GM12878 (cell line): ENCODE results near the gene RORB. TPM values are rescaled to one million over a fixed set of nuclear protein-coding genes. Genes with fewer than 3 reads are reported as not detected.

ENCODE experiments used
- ATAC-seq: fragments of 200-7000 bp; cut with Tn5 transposase; 3 replicates; pipeline ENCODE4 v1.9.1; 2020; ENCODE audit warnings: mild to moderate bottlenecking, moderate library complexity
- BruUV-seq: library from RNA; stranded (reverse); fragments of 400-500 nt; replicated peaks from 2 replicates; lab custom pipeline; 2021; lab: Mats Ljungman, UMichigan
- CTCF ChIA-PET: fragments of 300-600 bp; sonication (Branson Sonifier 250); formaldehyde crosslinking; extraction: SDS; loops from one replicate; lab custom pipeline; 2021; ENCODE audit warnings: inconsistent platforms; lab: Yijun Ruan, JAX
- POLR2A ChIA-PET: fragments of 350-600 bp; formaldehyde crosslinking; extraction: SDS; loops from one replicate; lab custom pipeline; 2021; ENCODE audit warnings: inconsistent platforms; lab: Charles Lee
- RAD21 ChIA-PET: fragments of 300-600 bp; sonication (Branson Sonifier 250); formaldehyde crosslinking; loops from one replicate; lab custom pipeline; 2023; ENCODE audit warnings: antibody characterized with exemption; ENCODE audit not compliant: unreplicated experiment; lab: Charles Lee
- SMC1A ChIA-PET: fragments of 300-600 bp; sonication (Branson Sonifier 250); formaldehyde crosslinking; loops from one replicate; lab custom pipeline; 2023; ENCODE audit not compliant: unreplicated experiment, uncharacterized antibody; lab: Charles Lee
- DNase-seq: peaks from one replicate; pipeline ENCODE4 v3.0.0-alpha.2; 2011; ENCODE audit warnings: low read depth, low spot score
- FAIRE-seq: peaks from 3 replicates; lab custom pipeline; 2011; peaks lifted over from hg19 to GRCh38; lab: Jason Lieb, UNC
- H2AFZ ChIP-seq: 2 replicates; pipeline ENCODE4 v1.6.0; 2011; ENCODE audit warnings: low read depth, low read length, control low read depth; ENCODE audit not compliant: control insufficient read depth
- H3K27ac ChIP-seq: 2 replicates; pipeline ENCODE4 v1.5.1; 2011; ENCODE audit warnings: control low read depth; ENCODE audit not compliant: control insufficient read depth, insufficient read depth
- H3K27me3 ChIP-seq, 2 experiments: replicated peaks in 1 of 2; 2 replicates each; pipeline versions ENCODE4 v1.6.0 to v1.6.1; 2011; ENCODE audit warnings: low read length in 1 of 2; ENCODE audit not compliant: control insufficient read depth in 2 of 2, insufficient read depth in 2 of 2
- H3K36me3 ChIP-seq, 2 experiments: 2 replicates each; pipeline ENCODE4 v1.5.1; 2011; ENCODE audit warnings: low read length in 1 of 2; ENCODE audit not compliant: control insufficient read depth in 2 of 2, insufficient read depth in 2 of 2
- H3K4me1 ChIP-seq: 2 replicates; pipeline ENCODE4 v1.6.1; 2011; ENCODE audit warnings: mild to moderate bottlenecking, low read length, moderate library complexity, mixed read lengths; ENCODE audit not compliant: control insufficient read depth, insufficient read depth
- H3K4me2 ChIP-seq: 2 replicates; pipeline ENCODE4 v1.6.0; 2011; ENCODE audit warnings: control low read depth; ENCODE audit not compliant: control insufficient read depth, insufficient read depth
- H3K4me3 ChIP-seq: fragments of 200-600 bp; sonication (generic); 2 replicates; pipeline ENCODE4 v1.5.1; 2016
- H3K79me2 ChIP-seq: 2 replicates; pipeline ENCODE4 v1.6.0; 2011; ENCODE audit warnings: low read length; ENCODE audit not compliant: control insufficient read depth, insufficient read depth
- H3K9ac ChIP-seq: 2 replicates; pipeline ENCODE4 v1.8.0; 2011; ENCODE audit warnings: low read length, control low read depth, mixed read lengths; ENCODE audit not compliant: control insufficient read depth, insufficient read depth
- H3K9me3 ChIP-seq: replicated peaks from 3 replicates; pipeline ENCODE4 v1.5.1; 2011; ENCODE audit warnings: mild to moderate bottlenecking, low read length; ENCODE audit not compliant: control insufficient read depth, insufficient read depth
- H4K20me1 ChIP-seq: 2 replicates; pipeline ENCODE4 v1.6.0; 2011; ENCODE audit not compliant: control insufficient read depth, insufficient read depth
- CEBPB ChIP-seq, 2 experiments: fragments of 150-350 bp in 1 of 2; IDR thresholded peaks; 2 replicates each; pipeline ENCODE4 v1.6.1; 2012 to 2014; ENCODE audit warnings: low read depth in 2 of 2, low read length in 2 of 2, borderline replicate concordance in 1 of 2, inconsistent platforms in 1 of 2
- CREM ChIP-seq: IDR thresholded peaks from 2 replicates; pipeline ENCODE4 v1.6.1; 2014; ENCODE audit warnings: antibody characterized with exemption, low read depth
- EZH2 ChIP-seq: IDR thresholded peaks from 2 replicates; pipeline ENCODE4 v1.6.1; 2012; ENCODE audit warnings: low read depth, mild to moderate bottlenecking, control low read depth, inconsistent platforms, low read length, borderline replicate concordance; ENCODE audit not compliant: control insufficient read depth
- FOXK2 ChIP-seq: fragments of 450-650 bp; IDR thresholded peaks from 2 replicates; pipeline ENCODE4 v1.6.1; 2017; ENCODE audit warnings: mild to moderate bottlenecking, moderate library complexity
- HDAC6 ChIP-seq: fragments of 200-600 bp; sonication (generic); IDR thresholded peaks from one replicate; pipeline ENCODE4 v1.8.0; 2017; ENCODE audit warnings: antibody characterized with exemption; ENCODE audit not compliant: unreplicated experiment
- HDGF ChIP-seq: fragments of 450-650 bp; IDR thresholded peaks from 2 replicates; pipeline ENCODE4 v1.6.1; 2016; ENCODE audit warnings: antibody characterized with exemption
- NBN ChIP-seq: fragments of 450-650 bp; IDR thresholded peaks from 2 replicates; pipeline ENCODE4 v1.6.1; 2016
- NFYB ChIP-seq: IDR thresholded peaks from 2 replicates; pipeline ENCODE4 v1.6.1; 2011; ENCODE audit warnings: low read depth, mild to moderate bottlenecking, low read length, improper control_type of control experiment, moderate library complexity; ENCODE audit not compliant: insufficient read depth
- POLR2AphosphoS5 ChIP-seq: IDR thresholded peaks from 2 replicates; pipeline ENCODE4 v1.6.1; 2011; ENCODE audit warnings: mild to moderate bottlenecking, low read length, inconsistent platforms
- STAT1 ChIP-seq: fragments of 450-650 bp; conservative IDR thresholded peaks from 2 replicates; pipeline ENCODE4 v1.6.1; 2014; ENCODE audit warnings: antibody characterized with exemption, mild to moderate bottlenecking
- WGBS: methylation state at CpG from one replicate; pipeline ENCODE4 v1.1.6; 2016; ENCODE audit warnings: low lambda C conversion rate; ENCODE audit not compliant: insufficient replicate concordance, insufficient coverage; ENCODE audit errors: missing lambda C conversion rate; 5-methylcytosine and 5-hydroxymethylcytosine counted together
- in situ Hi-C: fragments of 300-500 bp; cut with MboI; formaldehyde crosslinking; loops from 9 replicates; pipeline ENCODE4 v1.14.3; 2018; ENCODE audit warnings: mixed read lengths
- intact Hi-C: fragments of 100-400 bp; cut with micrococcal nuclease; formaldehyde crosslinking; loops from one replicate; pipeline ENCODE4 v1.14.2; 2022; ENCODE audit not compliant: unreplicated experiment
- polyA plus RNA-seq, 11 experiments: library from polyadenylated mRNA; depleted of rRNA in 4 of 11; unstranded in 6 of 11; stranded (reverse) in 5 of 11; fragments of >200 nt; fragmentation: Nextera tagmentation in 4 of 11; fragmentation: Illumina TruSeq in 1 of 11; extraction: Ambion mirVana in 4 of 11; extraction: Trizol in 1 of 11; gene quantifications; 1 replicate in 1 of 11; 2 replicates in 10 of 11; pipeline versions ENCODE4 v1.2.1 to v1.2.3, GENCODE V29; 2011 to 2016; ENCODE audit warnings: inconsistent platforms in 2 of 11, missing spikeins in 2 of 11, low read depth in 1 of 11
- total RNA-seq, 4 experiments: library from RNA; depleted of rRNA in 3 of 4; stranded (reverse); fragments of >200 nt in 3 of 4; fragmentation: Illumina TruSeq in 1 of 4; extraction: Trizol in 1 of 4; gene quantifications; 2 replicates each; pipeline versions ENCODE4 v1.2.1 to v1.2.3, GENCODE V29; 2013 to 2021
- TF ChIP-seq, protein P1 (sequence below): fragments of 450-650 bp; IDR thresholded peaks from 2 replicates; pipeline ENCODE4 v1.6.1; 2017; ENCODE audit warnings: mild to moderate bottlenecking, moderate library complexity

RORB gene
- total and polyA plus RNA-seq, 10 of the 15 experiments (the other 5 are each of a cell fraction or from before 2014, with no cell fraction given) = under 0.01 to 0.01 TPM; not detected in 8

GRCh38 chr9:74499111-74499601, 2.0 kb downstream of the RORB start:
- no peak for TF ChIP-seq NBN
- no peak for TF ChIP-seq CREM
- no peak for TF ChIP-seq HDGF
- TF ChIP-seq EZH2 = no peak
- TF ChIP-seq HDAC6 = no peak
- no peak for TF ChIP-seq POLR2AphosphoS5
- no peak for TF ChIP-seq NFYB
- TF ChIP-seq, protein P1, sequence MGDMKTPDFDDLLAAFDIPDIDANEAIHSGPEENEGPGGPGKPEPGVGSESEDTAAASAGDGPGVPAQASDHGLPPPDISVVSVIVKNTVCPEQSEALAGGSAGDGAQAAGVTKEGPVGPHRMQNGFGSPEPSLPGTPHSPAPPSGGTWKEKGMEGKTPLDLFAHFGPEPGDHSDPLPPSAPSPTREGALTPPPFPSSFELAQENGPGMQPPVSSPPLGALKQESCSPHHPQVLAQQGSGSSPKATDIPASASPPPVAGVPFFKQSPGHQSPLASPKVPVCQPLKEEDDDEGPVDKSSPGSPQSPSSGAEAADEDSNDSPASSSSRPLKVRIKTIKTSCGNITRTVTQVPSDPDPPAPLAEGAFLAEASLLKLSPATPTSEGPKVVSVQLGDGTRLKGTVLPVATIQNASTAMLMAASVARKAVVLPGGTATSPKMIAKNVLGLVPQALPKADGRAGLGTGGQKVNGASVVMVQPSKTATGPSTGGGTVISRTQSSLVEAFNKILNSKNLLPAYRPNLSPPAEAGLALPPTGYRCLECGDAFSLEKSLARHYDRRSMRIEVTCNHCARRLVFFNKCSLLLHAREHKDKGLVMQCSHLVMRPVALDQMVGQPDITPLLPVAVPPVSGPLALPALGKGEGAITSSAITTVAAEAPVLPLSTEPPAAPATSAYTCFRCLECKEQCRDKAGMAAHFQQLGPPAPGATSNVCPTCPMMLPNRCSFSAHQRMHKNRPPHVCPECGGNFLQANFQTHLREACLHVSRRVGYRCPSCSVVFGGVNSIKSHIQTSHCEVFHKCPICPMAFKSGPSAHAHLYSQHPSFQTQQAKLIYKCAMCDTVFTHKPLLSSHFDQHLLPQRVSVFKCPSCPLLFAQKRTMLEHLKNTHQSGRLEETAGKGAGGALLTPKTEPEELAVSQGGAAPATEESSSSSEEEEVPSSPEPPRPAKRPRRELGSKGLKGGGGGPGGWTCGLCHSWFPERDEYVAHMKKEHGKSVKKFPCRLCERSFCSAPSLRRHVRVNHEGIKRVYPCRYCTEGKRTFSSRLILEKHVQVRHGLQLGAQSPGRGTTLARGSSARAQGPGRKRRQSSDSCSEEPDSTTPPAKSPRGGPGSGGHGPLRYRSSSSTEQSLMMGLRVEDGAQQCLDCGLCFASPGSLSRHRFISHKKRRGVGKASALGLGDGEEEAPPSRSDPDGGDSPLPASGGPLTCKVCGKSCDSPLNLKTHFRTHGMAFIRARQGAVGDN = no peak
- no peak for TF ChIP-seq FOXK2
- no peak for TF ChIP-seq STAT1
- TF ChIP-seq CEBPB (IDR thresholded peaks at IDR 0.05; ENCODE audit: borderline replicate concordance in 1 of 2, low read depth in 2 of 2, low read length in 2 of 2) = no peak
- Histone ChIP-seq H3K4me3 (no peak overlapping the region), H3K36me3 (no peaks in the 10 kb centered on the region), H3K9me3 (no peaks in the 10 kb centered on the region), H3K9ac (no peak overlapping the region), H4K20me1 (no peaks in the 10 kb centered on the region), H3K4me1 (no peaks in the 10 kb centered on the region; the same call in 1 of the 2 replicates), H3K79me2 (no peaks in the 10 kb centered on the region), H3K27ac (no peak overlapping the region), H3K4me2 (no peak overlapping the region), H2AFZ (no peak overlapping the region), H3K27me3 (peaks cover 7 to 22% of the 10 kb centered on the region in 2 experiments)
- no TSS peak for BruUV-seq
- CTCF ChIA-PET = no interaction called here
- in situ Hi-C loops = no loop called here
- SMC1A ChIA-PET = no interaction called here
- POLR2A ChIA-PET = no interaction called here
- intact Hi-C loops = loop anchor here (10.0 kb wide), 1 partner anchor 246 kb away; no protein-coding TSS in a partner anchor
- RAD21 ChIA-PET = no interaction called here
- no peak for ATAC-seq
- 53% methylated on average over 19 of the region's 19 CpGs for WGBS
- no peak for DNase-seq
- FAIRE-seq = no peak
